SU-DHL-6 (cell line): Measurements from ENCODE around the gene EVI5.

ENCODE experiments used
- H2AFZ ChIP-seq: fragments of 200-600 bp; sonication (generic); 2 replicates; pipeline ENCODE4 v1.6.1; 2014; ENCODE audit warnings: low read depth, mild to moderate bottlenecking, moderate library complexity, mixed read lengths, antibody characterized with exemption, low read length; ENCODE audit not compliant: severe bottlenecking
- H3F3A ChIP-seq: fragments of 200-600 bp; shearing (Covaris generic); 2 replicates; pipeline ENCODE4 v1.6.0; 2016; ENCODE audit warnings: antibody characterized with exemption, mild to moderate bottlenecking; ENCODE audit not compliant: insufficient read depth
- H3K27ac ChIP-seq: fragments of 200-600 bp; sonication (generic); 2 replicates; pipeline ENCODE4 v1.5.1; 2016; ENCODE audit warnings: low read depth, mild to moderate bottlenecking, low read length, moderate library complexity, mixed read lengths
- H3K27me3 ChIP-seq: fragments of 200-600 bp; sonication (generic), shearing (Covaris generic); 2 replicates; pipeline ENCODE4 v1.6.0; 2014; ENCODE audit warnings: mild to moderate bottlenecking, low read length
- H3K36me3 ChIP-seq: fragments of 200-600 bp; sonication (generic); 2 replicates; pipeline ENCODE4 v1.6.1; 2014; ENCODE audit warnings: mild to moderate bottlenecking, low read length, mixed read lengths
- H3K4me2 ChIP-seq: fragments of 300-600, 200-600 bp; shearing (Covaris generic), sonication (generic); 2 replicates; pipeline ENCODE4 v1.6.0; 2014; ENCODE audit warnings: low read length, low read depth, mild to moderate bottlenecking; ENCODE audit not compliant: poor library complexity, severe bottlenecking
- H3K4me3 ChIP-seq: fragments of 200-600 bp; sonication (generic); 2 replicates; pipeline ENCODE4 v1.5.1; 2014; ENCODE audit warnings: antibody characterized with exemption, low read length, mild to moderate bottlenecking, mixed read lengths; ENCODE audit not compliant: insufficient read depth, poor library complexity, severe bottlenecking
- H3K79me2 ChIP-seq: fragments of 200-600 bp; sonication (generic); 2 replicates; pipeline ENCODE4 v1.6.1; 2014; ENCODE audit warnings: mild to moderate bottlenecking, low read length, moderate library complexity; ENCODE audit not compliant: insufficient read depth
- H3K9ac ChIP-seq: fragments of 200-600 bp; sonication (generic); 2 replicates; pipeline ENCODE4 v1.7.0; 2014; ENCODE audit warnings: mild to moderate bottlenecking, low read length
- H3K9me2 ChIP-seq: fragments of 200-600 bp; sonication (generic); replicated peaks from 2 replicates; pipeline ENCODE4 v1.6.1; 2014; ENCODE audit warnings: low read length; ENCODE audit not compliant: insufficient read depth
- H3K9me3 ChIP-seq: fragments of 200-600 bp; sonication (generic); 2 replicates; pipeline ENCODE4 v1.6.1; 2014; ENCODE audit warnings: low read length, mixed read lengths; ENCODE audit not compliant: insufficient read depth
- H4K20me1 ChIP-seq: fragments of 200-600 bp; sonication (generic); 2 replicates; pipeline ENCODE4 v1.6.1; 2014; ENCODE audit warnings: low read depth, mild to moderate bottlenecking, antibody characterized with exemption, low read length, moderate library complexity, mixed read lengths
- EZH2phosphoT487 ChIP-seq: fragments of 200-600 bp; sonication (generic), shearing (Covaris generic); conservative IDR thresholded peaks from 2 replicates; pipeline ENCODE4 v1.6.1; 2018; ENCODE audit warnings: mild to moderate bottlenecking, antibody characterized with exemption, low read length, moderate library complexity, mixed read lengths
- TF ChIP-seq, protein P1 (sequence below): fragments of 200-600 bp; sonication (generic); IDR thresholded peaks from one replicate; pipeline ENCODE4 v1.5.1; 2017; ENCODE audit warnings: antibody characterized with exemption, mild to moderate bottlenecking, low read length, moderate library complexity; ENCODE audit not compliant: insufficient read depth, poor library complexity, severe bottlenecking

EVI5 gene

DNA sequence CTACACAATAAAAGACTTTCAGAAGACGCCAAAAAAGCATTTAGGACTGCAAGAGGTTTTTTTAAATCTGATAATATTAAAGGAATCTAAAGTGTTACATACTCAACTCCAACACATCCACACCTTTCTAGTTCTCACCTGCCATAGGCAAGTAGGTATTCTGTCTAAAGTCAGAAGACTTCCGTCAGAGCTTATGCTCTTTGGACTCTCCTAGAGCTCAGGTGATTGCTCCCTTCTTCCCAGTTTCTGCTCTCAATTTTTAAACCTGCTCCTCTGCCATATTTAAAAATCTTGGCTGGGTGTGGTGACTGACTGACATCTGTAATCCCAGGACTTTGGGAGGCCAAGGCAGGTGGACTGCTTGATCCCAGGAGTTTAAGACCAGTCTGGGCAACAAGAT, 16.6 kb downstream of the EVI5 start:
- Histone ChIP-seq H4K20me1 (no peaks in the 10 kb centered on the region), H3K36me3 (no peaks in the 10 kb centered on the region), H2AFZ (no peak overlapping the region), H3K4me2 (no peak overlapping the region), H3K27ac (no peak overlapping the region), H3K79me2 (no peaks in the 10 kb centered on the region), H3K9ac (no peak overlapping the region), H3K9me3 (no peaks in the 10 kb centered on the region), H3K9me2 (no peaks in the 10 kb centered on the region), H3F3A (no peaks in the 10 kb centered on the region), H3K4me3 (no peak overlapping the region), H3K27me3 (no peaks in the 10 kb centered on the region)
- TF ChIP-seq, protein P1, sequence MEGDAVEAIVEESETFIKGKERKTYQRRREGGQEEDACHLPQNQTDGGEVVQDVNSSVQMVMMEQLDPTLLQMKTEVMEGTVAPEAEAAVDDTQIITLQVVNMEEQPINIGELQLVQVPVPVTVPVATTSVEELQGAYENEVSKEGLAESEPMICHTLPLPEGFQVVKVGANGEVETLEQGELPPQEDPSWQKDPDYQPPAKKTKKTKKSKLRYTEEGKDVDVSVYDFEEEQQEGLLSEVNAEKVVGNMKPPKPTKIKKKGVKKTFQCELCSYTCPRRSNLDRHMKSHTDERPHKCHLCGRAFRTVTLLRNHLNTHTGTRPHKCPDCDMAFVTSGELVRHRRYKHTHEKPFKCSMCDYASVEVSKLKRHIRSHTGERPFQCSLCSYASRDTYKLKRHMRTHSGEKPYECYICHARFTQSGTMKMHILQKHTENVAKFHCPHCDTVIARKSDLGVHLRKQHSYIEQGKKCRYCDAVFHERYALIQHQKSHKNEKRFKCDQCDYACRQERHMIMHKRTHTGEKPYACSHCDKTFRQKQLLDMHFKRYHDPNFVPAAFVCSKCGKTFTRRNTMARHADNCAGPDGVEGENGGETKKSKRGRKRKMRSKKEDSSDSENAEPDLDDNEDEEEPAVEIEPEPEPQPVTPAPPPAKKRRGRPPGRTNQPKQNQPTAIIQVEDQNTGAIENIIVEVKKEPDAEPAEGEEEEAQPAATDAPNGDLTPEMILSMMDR = no peak

DNA sequence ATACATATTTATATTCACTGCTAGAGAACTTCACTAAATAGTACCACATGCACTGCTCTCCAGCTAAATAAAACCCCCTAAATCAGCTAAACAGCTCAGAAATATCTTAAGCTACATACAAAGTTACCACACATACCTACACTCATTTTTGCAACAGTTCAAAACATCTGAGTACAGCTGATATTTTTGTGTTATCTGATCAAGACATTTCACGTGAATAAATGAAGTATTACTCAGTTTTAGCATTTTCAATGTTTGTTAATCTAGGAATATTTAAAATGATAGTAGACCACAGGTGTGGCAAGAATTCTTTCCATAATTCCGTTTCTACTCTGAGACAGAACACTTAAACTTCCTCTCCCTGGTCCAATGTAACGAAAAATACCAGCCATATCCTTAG, 20.8 kb downstream of the EVI5 start:
- Histone ChIP-seq H3K4me3 (no peak overlapping the region), H3K9me3 (no peaks in the 10 kb centered on the region), H3K27ac (no peak overlapping the region), H3K9me2 (no peaks in the 10 kb centered on the region), H2AFZ (no peak overlapping the region), H3K36me3 (no peaks in the 10 kb centered on the region), H3K27me3 (no peaks in the 10 kb centered on the region), H3F3A (no peaks in the 10 kb centered on the region), H3K79me2 (peaks cover 6% of the 10 kb centered on the region; the same call in 1 of the 2 replicates), H3K9ac (no peak overlapping the region), H3K4me2 (no peak overlapping the region), H4K20me1 (0 out of 2 replicates have a peak, but pooled peaks cover 4% of the 10 kb centered on the region)
- no peak for TF ChIP-seq EZH2phosphoT487
- TF ChIP-seq, protein P1 = no peak

DNA sequence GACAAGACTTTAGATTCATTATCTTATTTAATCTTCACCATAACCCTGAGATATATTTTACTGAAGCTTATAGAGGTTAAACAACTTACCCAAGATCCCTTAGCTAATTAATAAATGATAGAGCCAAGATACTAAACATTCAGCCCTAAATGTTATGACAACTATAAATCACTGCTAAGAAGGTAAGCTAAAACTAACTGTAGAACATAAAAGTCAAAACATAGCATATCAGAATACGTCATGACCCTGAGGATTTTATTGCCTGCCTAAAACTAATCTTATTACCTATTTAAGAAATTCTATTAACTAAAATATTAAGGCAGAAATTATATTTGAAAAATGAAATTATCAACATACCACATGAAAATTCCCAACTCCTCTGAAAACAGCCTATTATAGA, 22.6 kb downstream of the EVI5 start:
- TF ChIP-seq EZH2phosphoT487 = no peak
- TF ChIP-seq, protein P1 = no peak
- Histone ChIP-seq H2AFZ (no peak overlapping the region), H3K4me2 (no peak overlapping the region), H3K79me2 (peaks cover 6% of the 10 kb centered on the region; the same call in 1 of the 2 replicates), H4K20me1 (0 out of 2 replicates have a peak, but pooled peaks cover 4% of the 10 kb centered on the region), H3F3A (no peaks in the 10 kb centered on the region), H3K9me3 (no peaks in the 10 kb centered on the region), H3K27ac (no peak overlapping the region), H3K9ac (no peak overlapping the region), H3K4me3 (no peak overlapping the region), H3K36me3 (no peaks in the 10 kb centered on the region), H3K9me2 (no peaks in the 10 kb centered on the region), H3K27me3 (no peaks in the 10 kb centered on the region)

DNA sequence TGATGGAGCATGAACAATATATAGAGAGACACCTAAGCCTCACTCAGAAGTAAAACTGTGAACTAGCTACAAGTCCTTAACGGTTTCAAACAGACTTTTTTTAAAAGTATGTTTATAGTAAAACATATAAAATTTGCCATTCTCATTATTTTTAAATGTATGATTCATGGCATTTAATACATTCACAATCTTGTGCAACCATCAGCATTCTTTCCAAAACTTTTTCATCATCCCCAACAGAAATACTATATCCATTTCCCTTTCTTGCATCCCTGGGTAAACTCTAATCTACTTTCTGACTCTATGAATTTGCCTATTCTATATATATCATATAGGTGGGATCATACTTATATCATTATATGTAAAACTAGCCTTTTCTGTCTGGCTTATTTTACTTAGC, 25.5 kb downstream of the EVI5 start:
- H3K27ac ChIP-seq = no peak overlapping the region
- H3F3A ChIP-seq = no peaks in the 10 kb centered on the region
- no peaks in the 10 kb centered on the region for H3K36me3 ChIP-seq
- no peaks in the 10 kb centered on the region for H3K9me3 ChIP-seq
- H2AFZ ChIP-seq = no peak overlapping the region
- no peaks in the 10 kb centered on the region for H3K9me2 ChIP-seq
- H3K4me2 ChIP-seq = no peak overlapping the region
- H3K9ac ChIP-seq = no peak overlapping the region
- TF ChIP-seq, protein P1 = no peak
- no peak for TF ChIP-seq EZH2phosphoT487
- 0 out of 2 replicates have a peak, but pooled peaks cover 4% of the 10 kb centered on the region for H4K20me1 ChIP-seq
- no peak overlapping the region for H3K4me3 ChIP-seq
- H3K27me3 ChIP-seq = no peaks in the 10 kb centered on the region
- H3K79me2 ChIP-seq = peaks cover 6% of the 10 kb centered on the region; the same call in 1 of the 2 replicates
